Measurements from ENCODE around the gene NUAK2.

DNA sequence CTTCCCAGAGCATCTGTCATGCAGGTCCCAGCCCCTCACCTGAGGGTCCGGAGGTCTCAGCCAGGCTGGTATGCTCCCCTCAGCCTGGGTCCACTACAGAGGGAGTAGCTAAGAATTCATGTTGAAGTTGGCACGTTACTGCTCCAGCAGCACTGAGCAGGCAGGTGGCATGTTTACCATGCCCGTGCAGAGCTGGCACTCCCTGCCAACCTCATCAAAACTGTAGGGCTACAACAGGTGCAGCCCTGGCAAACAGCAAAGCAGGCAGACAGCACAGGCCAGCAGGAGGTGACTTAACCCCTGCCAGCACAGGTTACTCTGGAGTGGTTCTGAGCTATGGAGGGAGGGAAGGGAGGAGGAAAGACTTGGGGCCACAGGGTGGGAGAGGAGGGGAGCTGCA, 46.4 kb downstream of the NUAK2 start:
- TF ChIP-seq, protein P1, sequence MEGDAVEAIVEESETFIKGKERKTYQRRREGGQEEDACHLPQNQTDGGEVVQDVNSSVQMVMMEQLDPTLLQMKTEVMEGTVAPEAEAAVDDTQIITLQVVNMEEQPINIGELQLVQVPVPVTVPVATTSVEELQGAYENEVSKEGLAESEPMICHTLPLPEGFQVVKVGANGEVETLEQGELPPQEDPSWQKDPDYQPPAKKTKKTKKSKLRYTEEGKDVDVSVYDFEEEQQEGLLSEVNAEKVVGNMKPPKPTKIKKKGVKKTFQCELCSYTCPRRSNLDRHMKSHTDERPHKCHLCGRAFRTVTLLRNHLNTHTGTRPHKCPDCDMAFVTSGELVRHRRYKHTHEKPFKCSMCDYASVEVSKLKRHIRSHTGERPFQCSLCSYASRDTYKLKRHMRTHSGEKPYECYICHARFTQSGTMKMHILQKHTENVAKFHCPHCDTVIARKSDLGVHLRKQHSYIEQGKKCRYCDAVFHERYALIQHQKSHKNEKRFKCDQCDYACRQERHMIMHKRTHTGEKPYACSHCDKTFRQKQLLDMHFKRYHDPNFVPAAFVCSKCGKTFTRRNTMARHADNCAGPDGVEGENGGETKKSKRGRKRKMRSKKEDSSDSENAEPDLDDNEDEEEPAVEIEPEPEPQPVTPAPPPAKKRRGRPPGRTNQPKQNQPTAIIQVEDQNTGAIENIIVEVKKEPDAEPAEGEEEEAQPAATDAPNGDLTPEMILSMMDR (IDR thresholded peaks at IDR 0.05): no peak
- no peak for TF ChIP-seq POLR2A (IDR thresholded peaks at IDR 0.05)

Data from uterus (tissue), 2 donors.